GM12864 (cell line): ENCODE data around the gene SNED1.

Source experiments
- DNase-seq: peaks from one replicate; pipeline ENCODE4 v3.0.0-alpha.2; 2011; ENCODE audit warnings: low read depth
- H3K4me3 ChIP-seq: 2 replicates; pipeline ENCODE4 v1.5.1; 2011; ENCODE audit warnings: mild to moderate bottlenecking, low read depth, low read length, control low read depth
- CTCF ChIP-seq: IDR thresholded peaks from 2 replicates; pipeline ENCODE4 v1.5.1; 2011; ENCODE audit warnings: low read depth, mild to moderate bottlenecking, moderate library complexity, low read length, control low read depth, inconsistent platforms; ENCODE audit errors: missing control alignments

The SNED1 gene

GRCh38 chr2:240953426-240954410, 44.7 kb upstream of the SNED1 start:
- TF ChIP-seq CTCF, result no peak
- DNase-seq, result no peak
- no peak overlapping the region for H3K4me3 ChIP-seq

GRCh38 chr2:240954436-240955305, 43.7 kb upstream of the SNED1 start:
- DNase-seq, result no peak
- TF ChIP-seq CTCF, result no peak
- no peak overlapping the region for H3K4me3 ChIP-seq

GRCh38 chr2:240955306-240956170, 42.9 kb upstream of the SNED1 start:
- no peak overlapping the region for H3K4me3 ChIP-seq
- TF ChIP-seq CTCF, result no peak
- DNase-seq, result no peak

GRCh38 chr2:240956171-240956934, 42.1 kb upstream of the SNED1 start:
- no peak for DNase-seq
- no peak overlapping the region for H3K4me3 ChIP-seq
- TF ChIP-seq CTCF, result no peak

- H3K4me3 ChIP-seq, result no peak overlapping the region
- no peak for DNase-seq
- no peak for TF ChIP-seq CTCF
These were observed 41.3 kb upstream of the SNED1 start for GRCh38 chr2:240956935-240957655.
